Peyer's patch (tissue), 4 donors: ENCODE results near the gene TPGS1.

Experiments
- CTCF ChIP-seq, 6 experiments: fragments of 450-650 bp in 4 of 6; fragments of 200-600 bp in 2 of 6; sonication (generic) in 1 of 6; IDR thresholded peaks; one replicate each; pipeline ENCODE4 v1.5.1; 2017 to 2019; ENCODE audit warnings: antibody characterized with exemption in 6 of 6, mild to moderate bottlenecking in 3 of 6, moderate library complexity in 1 of 6
- POLR2A ChIP-seq, 2 donors: fragments of 450-650 bp; IDR thresholded peaks; one replicate each; pipeline ENCODE4 v1.5.1; 2017; ENCODE audit warnings: antibody characterized with exemption in 2 of 2, mild to moderate bottlenecking in 2 of 2, moderate library complexity in 2 of 2

DNA sequence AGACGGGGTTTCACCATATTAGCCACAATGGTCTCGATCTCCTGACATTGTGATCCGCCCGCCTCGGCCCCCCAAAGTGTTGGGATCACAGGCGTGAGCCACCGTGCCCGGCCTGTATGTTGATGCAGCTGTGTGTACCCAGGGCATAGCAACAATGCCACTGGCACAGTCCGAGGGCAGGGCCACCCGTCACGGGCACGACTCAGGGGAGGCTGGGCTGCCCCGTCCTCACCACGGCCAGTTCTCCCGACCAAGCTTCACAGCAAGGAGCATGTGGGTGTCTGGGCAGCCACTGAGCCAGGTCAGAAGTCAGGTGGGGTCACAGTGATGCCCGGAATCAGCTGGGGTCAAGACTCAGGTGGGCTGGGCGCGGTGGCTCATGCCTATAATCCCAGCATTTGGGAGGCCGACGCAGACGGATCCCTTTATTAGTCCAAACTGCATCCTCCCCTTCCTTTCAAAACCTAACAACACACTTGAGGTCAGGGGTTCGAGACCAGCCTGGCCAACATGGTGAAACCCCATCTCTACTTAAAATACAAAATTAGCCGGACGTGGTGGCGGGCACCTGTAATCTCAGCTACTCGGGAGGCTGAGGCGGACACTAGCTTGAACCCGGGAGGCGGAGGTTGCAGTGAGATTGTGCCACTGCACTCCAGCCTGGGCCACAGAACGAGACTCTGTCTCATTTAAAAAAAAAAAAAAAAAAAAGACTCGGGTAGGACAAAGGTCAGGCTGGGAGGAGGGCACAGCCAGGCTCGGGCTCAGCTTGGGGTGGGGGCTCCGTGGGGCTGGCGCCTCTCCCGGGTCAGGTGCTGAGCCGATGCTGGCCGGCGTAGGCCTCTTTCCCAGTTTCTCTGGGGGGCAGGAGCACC is 23.1 kb downstream of the TPGS1 start:
- no peak for TF ChIP-seq CTCF (IDR thresholded peaks at IDR 0.05)
- TF ChIP-seq POLR2A (IDR thresholded peaks at IDR 0.05): no peak
